Measurements from ENCODE around the gene NDC1. TPM values are rescaled to one million over a fixed set of nuclear protein-coding genes. Genes with fewer than 3 reads are reported as not detected.
A peak's percentile ranks its signal among the peaks of the same experiment; 100 is the strongest.
"Not testable (repeated sequence)": the region's sequence is repeated elsewhere in the genome, so short reads cannot be mapped to it uniquely, and the experiment has no call there.

Gene NDC1
- total RNA-seq (2014; rRNA removed; shearing (Covaris generic)), result 47.9 and 51.0 TPM in 2 replicates
- polyA plus RNA-seq (2014; cell fraction: nucleus; rRNA removed), result 38.0 and 56.6 TPM in 2 replicates

GRCh38 chr1:53837924-53838653, at the start of gene NDC1:
Gene NDC1, minus strand, starts transcription at chr1:53838296. Its CDS starts 35 bp downstream, at chr1:53838261.
- DNase-seq (ENCODE audit: extremely low read depth, low read depth), result peak; percentile 93

- DNase-seq (ENCODE audit: extremely low read depth, low read depth), result not testable (repeated sequence)
These were observed 45.5 kb upstream of the NDC1 start for GRCh38 chr1:53883600-53883999.

GRCh38 chr1:53881853-53882252, 43.8 kb upstream of the NDC1 start:
- DNase-seq (ENCODE audit: extremely low read depth, low read depth), result not testable (repeated sequence)

GRCh38 chr1:53878492-53879105, 40.5 kb upstream of the NDC1 start:
- DNase-seq (ENCODE audit: extremely low read depth, low read depth), result peak; percentile 22

GRCh38 chr1:53875150-53875549, 37.1 kb upstream of the NDC1 start:
- DNase-seq (ENCODE audit: extremely low read depth, low read depth), result not testable (repeated sequence)

GRCh38 chr1:53871773-53872484, 33.8 kb upstream of the NDC1 start:
- DNase-seq (ENCODE audit: extremely low read depth, low read depth), result no peak

- DNase-seq (ENCODE audit: extremely low read depth, low read depth), result no peak
These were observed 33.1 kb upstream of the NDC1 start for GRCh38 chr1:53871221-53871620.

- DNase-seq (ENCODE audit: extremely low read depth, low read depth), result no peak
These were observed 31.5 kb upstream of the NDC1 start for GRCh38 chr1:53869454-53870117.

- no peak for DNase-seq (ENCODE audit: extremely low read depth, low read depth)
These were observed 30.5 kb upstream of the NDC1 start for GRCh38 chr1:53868565-53868964.

GRCh38 chr1:53862507-53862906, 24.4 kb upstream of the NDC1 start:
- DNase-seq (ENCODE audit: extremely low read depth, low read depth), result no peak

- peak; percentile 46 for DNase-seq (ENCODE audit: extremely low read depth, low read depth)
These were observed 22.9 kb upstream of the NDC1 start for GRCh38 chr1:53860967-53861411.

GRCh38 chr1:53851571-53852285, 13.6 kb upstream of the NDC1 start:
- DNase-seq (ENCODE audit: extremely low read depth, low read depth), result no peak

- no peak for DNase-seq (ENCODE audit: extremely low read depth, low read depth)
These were observed 12.1 kb upstream of the NDC1 start for GRCh38 chr1:53850082-53850673.

GRCh38 chr1:53847980-53848379, 9.9 kb upstream of the NDC1 start:
- no peak for DNase-seq (ENCODE audit: extremely low read depth, low read depth)

- no peak for DNase-seq (ENCODE audit: extremely low read depth, low read depth)
These were observed 4.3 kb upstream of the NDC1 start for GRCh38 chr1:53842347-53842746.

GRCh38 chr1:53838654-53838974, 518 bp upstream of the NDC1 start:
- DNase-seq (ENCODE audit: extremely low read depth, low read depth), result no peak

- no peak for DNase-seq (ENCODE audit: extremely low read depth, low read depth)
These were observed 511 bp downstream of the NDC1 start for GRCh38 chr1:53837646-53837923.

- DNase-seq (ENCODE audit: extremely low read depth, low read depth), result no peak
These were observed 2.6 kb downstream of the NDC1 start for GRCh38 chr1:53835491-53835890.

- no peak for DNase-seq (ENCODE audit: extremely low read depth, low read depth)
These were observed 3.3 kb downstream of the NDC1 start for GRCh38 chr1:53834776-53835175.

GRCh38 chr1:53833393-53833792, 4.7 kb downstream of the NDC1 start:
- DNase-seq (ENCODE audit: extremely low read depth, low read depth), result no peak
